Calu3 (cell line): Measurements from ENCODE around the gene ISOC2. TPM values are rescaled to one million over a fixed set of nuclear protein-coding genes. Genes with fewer than 3 reads are reported as not detected.

Experiments used
- BruUV-seq: library from RNA; stranded (reverse); fragments of 400-500 nt; replicated peaks from 2 replicates; lab custom pipeline; 2021; lab: Mats Ljungman, UMichigan
- CTCF ChIA-PET: fragments of 300-600 bp; sonication (Branson Sonifier 250); formaldehyde crosslinking; loops from one replicate; lab custom pipeline; 2022; ENCODE audit warnings: antibody characterized with exemption; lab: Charles Lee
- DNase-seq: peaks from one replicate; pipeline ENCODE4 v3.0.0; 2022
- H3K27ac Mint-ChIP-seq: one replicate; pipeline ENCODE4 v1.8.0; 2022; ENCODE audit warnings: mixed read lengths; ENCODE audit not compliant: unreplicated experiment
- H3K27me3 Mint-ChIP-seq: one replicate; pipeline ENCODE4 v1.8.0; 2022; ENCODE audit warnings: mixed read lengths; ENCODE audit not compliant: unreplicated experiment
- H3K36me3 Mint-ChIP-seq: one replicate; pipeline ENCODE4 v1.8.0; 2022; ENCODE audit warnings: mild to moderate bottlenecking, moderate library complexity, mixed read lengths; ENCODE audit not compliant: insufficient read depth, unreplicated experiment
- H3K4me1 Mint-ChIP-seq: one replicate; pipeline ENCODE4 v1.8.0; 2022; ENCODE audit warnings: mild to moderate bottlenecking, low read depth, mixed read lengths; ENCODE audit not compliant: unreplicated experiment
- H3K4me3 Mint-ChIP-seq: one replicate; pipeline ENCODE4 v1.8.0; 2022; ENCODE audit warnings: mild to moderate bottlenecking, low read depth, moderate library complexity, mixed read lengths; ENCODE audit not compliant: unreplicated experiment
- H3K9me3 Mint-ChIP-seq: one replicate; pipeline ENCODE4 v1.8.0; 2022; ENCODE audit warnings: low read depth, mixed read lengths; ENCODE audit not compliant: unreplicated experiment
- intact Hi-C: fragments of 100-400 bp; cut with micrococcal nuclease; formaldehyde crosslinking; loops from one replicate; pipeline ENCODE4 v1.10.0; 2022; ENCODE audit not compliant: unreplicated experiment
- total RNA-seq: library from RNA; stranded (reverse); gene quantifications from 2 replicates; pipeline ENCODE4 v1.2.3, GENCODE V29; 2022
- TF ChIP-seq, protein P1 (sequence below): fragments of 200-600 bp; IDR thresholded peaks from one replicate; pipeline ENCODE4 v1.8.0; 2022; ENCODE audit warnings: antibody characterized with exemption; ENCODE audit not compliant: unreplicated experiment

ISOC2 gene
- total RNA-seq, 1 experiment from 2014 or later, result 44.9 TPM

DNA sequence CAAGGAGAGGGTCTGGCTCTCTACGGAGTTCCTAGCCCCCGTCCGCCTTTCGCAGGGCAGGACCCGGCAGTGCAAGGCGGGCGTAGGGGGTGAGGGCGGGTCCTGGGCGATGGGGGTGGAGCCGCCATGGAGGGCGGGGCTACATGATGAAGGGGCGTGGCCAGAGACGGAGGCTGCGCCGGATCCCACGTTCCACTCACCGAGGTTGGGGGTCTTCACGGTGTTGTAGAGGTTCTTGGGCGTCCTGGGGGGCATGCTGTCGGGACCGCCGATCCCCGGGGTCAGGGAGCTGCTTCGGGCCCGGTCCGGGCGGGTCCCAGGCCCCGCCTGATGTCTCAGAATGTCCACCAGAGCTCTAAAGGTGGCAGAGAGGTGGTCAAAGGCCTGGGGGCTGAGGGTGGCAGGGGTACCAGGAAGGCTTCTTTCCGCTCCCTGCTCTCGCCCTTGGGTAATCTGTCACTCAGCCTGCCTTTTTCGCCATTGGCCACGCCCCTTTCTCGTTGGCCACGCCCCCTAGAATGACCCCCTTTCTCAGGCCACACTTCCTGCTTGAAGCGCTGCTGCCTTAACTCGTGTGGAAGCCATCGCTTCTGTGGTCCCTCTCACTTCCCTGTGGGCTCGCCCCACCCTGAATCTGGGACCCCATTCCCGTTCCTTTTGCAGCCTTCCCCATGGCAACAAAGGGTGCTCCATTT lies 20.9 kb downstream of the ISOC2 start:
- H3K9me3 Mint-ChIP-seq, result peaks cover 3% of the 10 kb centered on the region
- H3K4me1 Mint-ChIP-seq, result peaks cover 13% of the 10 kb centered on the region
- no peak overlapping the region for H3K27ac Mint-ChIP-seq
- DNase-seq, result no peak
- no peaks in the 10 kb centered on the region for H3K27me3 Mint-ChIP-seq
- BruUV-seq, result no TSS peak
- peaks cover 4% of the 10 kb centered on the region for H3K36me3 Mint-ChIP-seq
- TF ChIP-seq, protein P1, sequence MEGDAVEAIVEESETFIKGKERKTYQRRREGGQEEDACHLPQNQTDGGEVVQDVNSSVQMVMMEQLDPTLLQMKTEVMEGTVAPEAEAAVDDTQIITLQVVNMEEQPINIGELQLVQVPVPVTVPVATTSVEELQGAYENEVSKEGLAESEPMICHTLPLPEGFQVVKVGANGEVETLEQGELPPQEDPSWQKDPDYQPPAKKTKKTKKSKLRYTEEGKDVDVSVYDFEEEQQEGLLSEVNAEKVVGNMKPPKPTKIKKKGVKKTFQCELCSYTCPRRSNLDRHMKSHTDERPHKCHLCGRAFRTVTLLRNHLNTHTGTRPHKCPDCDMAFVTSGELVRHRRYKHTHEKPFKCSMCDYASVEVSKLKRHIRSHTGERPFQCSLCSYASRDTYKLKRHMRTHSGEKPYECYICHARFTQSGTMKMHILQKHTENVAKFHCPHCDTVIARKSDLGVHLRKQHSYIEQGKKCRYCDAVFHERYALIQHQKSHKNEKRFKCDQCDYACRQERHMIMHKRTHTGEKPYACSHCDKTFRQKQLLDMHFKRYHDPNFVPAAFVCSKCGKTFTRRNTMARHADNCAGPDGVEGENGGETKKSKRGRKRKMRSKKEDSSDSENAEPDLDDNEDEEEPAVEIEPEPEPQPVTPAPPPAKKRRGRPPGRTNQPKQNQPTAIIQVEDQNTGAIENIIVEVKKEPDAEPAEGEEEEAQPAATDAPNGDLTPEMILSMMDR, result no peak
- CTCF ChIA-PET, result no interaction called here
- H3K4me3 Mint-ChIP-seq, result no peak overlapping the region
- intact Hi-C loops, result no loop called here

DNA sequence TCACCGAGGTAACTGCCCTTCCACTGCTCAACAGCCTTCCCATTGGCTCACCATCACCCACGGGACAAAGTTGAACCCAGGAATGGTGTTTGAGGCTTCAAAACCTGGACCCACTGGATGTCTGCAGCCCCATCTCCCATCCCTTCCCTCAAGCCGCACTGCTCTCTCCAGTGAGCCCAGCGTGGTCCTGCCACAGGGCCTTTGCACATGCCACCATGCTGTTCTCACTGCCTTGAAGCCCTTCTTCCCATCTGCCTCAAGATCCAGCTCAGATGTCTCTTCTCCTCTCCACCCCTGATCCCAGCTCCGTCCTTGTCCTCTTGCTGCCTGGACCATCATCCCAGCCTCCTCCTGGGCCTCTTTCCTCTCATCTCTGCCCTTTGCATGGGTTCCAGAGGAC lies 22.4 kb downstream of the ISOC2 start:
- no TSS peak for BruUV-seq
- H3K4me1 Mint-ChIP-seq, result peaks cover 13% of the 10 kb centered on the region
- peak overlapping the region; percentile 10 for H3K27ac Mint-ChIP-seq
- no peak for DNase-seq
- TF ChIP-seq, protein P1, result no peak
- peaks cover 4% of the 10 kb centered on the region for H3K36me3 Mint-ChIP-seq
- no peaks in the 10 kb centered on the region for H3K27me3 Mint-ChIP-seq
- peaks cover 3% of the 10 kb centered on the region for H3K9me3 Mint-ChIP-seq
- CTCF ChIA-PET, result no interaction called here
- H3K4me3 Mint-ChIP-seq, result no peak overlapping the region
- intact Hi-C loops, result no loop called here

- no peak overlapping the region for H3K4me3 Mint-ChIP-seq
- peaks cover 13% of the 10 kb centered on the region for H3K4me1 Mint-ChIP-seq
- H3K36me3 Mint-ChIP-seq, result peaks cover 4% of the 10 kb centered on the region
- H3K9me3 Mint-ChIP-seq, result peaks cover 3% of the 10 kb centered on the region
- peak; percentile 81 for DNase-seq
- CTCF ChIA-PET, result interaction anchor here (0.9 to 1.0 kb wide), 2 partner anchors 157 to 291 kb away, joined by 3 to 4 read pairs; partner anchors contain the start of gene HSPBP1
- TF ChIP-seq, protein P1, result no peak
- no peaks in the 10 kb centered on the region for H3K27me3 Mint-ChIP-seq
- no peak overlapping the region for H3K27ac Mint-ChIP-seq
- no TSS peak for BruUV-seq
- intact Hi-C loops, result no loop called here
Measured at GRCh38 chr19:55437410-55437809, 24.0 kb downstream of the ISOC2 start.

GRCh38 chr19:55436847-55437246 lies 24.6 kb downstream of the ISOC2 start:
- peaks cover 4% of the 10 kb centered on the region for H3K36me3 Mint-ChIP-seq
- no peak for DNase-seq
- intact Hi-C loops, result no loop called here
- TF ChIP-seq, protein P1, result no peak
- H3K4me3 Mint-ChIP-seq, result no peak overlapping the region
- CTCF ChIA-PET, result interaction anchor here (0.9 to 1.0 kb wide), 2 partner anchors 157 to 291 kb away, joined by 3 to 4 read pairs; partner anchors contain the start of gene HSPBP1
- H3K27ac Mint-ChIP-seq, result no peak overlapping the region
- no peaks in the 10 kb centered on the region for H3K27me3 Mint-ChIP-seq
- no TSS peak for BruUV-seq
- H3K4me1 Mint-ChIP-seq, result peaks cover 13% of the 10 kb centered on the region
- H3K9me3 Mint-ChIP-seq, result peaks cover 3% of the 10 kb centered on the region
